CD4-positive, alpha-beta memory T cell (primary cell): ENCODE measurements around the gene STXBP6. TPM values are rescaled to one million over a fixed set of nuclear protein-coding genes. Genes with fewer than 3 reads are reported as not detected.
"Not testable (repeated sequence)": the region's sequence is repeated elsewhere in the genome, so short reads cannot be mapped to it uniquely, and the experiment has no call there.

Experiments
- CTCF ChIA-PET: fragments of 350-600 bp; sonication (Branson Sonifier 250); formaldehyde crosslinking; loops from one replicate; lab custom pipeline; 2021; ENCODE audit warnings: inconsistent platforms; ENCODE audit not compliant: partially characterized antibody; lab: Charles Lee
- POLR2A ChIA-PET: fragments of 350-600 bp; sonication (Branson Sonifier 250); formaldehyde crosslinking; loops from one replicate; lab custom pipeline; 2021; ENCODE audit not compliant: partially characterized antibody; lab: Charles Lee
- DNase-seq, 5 donors: peaks; one replicate each; pipeline versions ENCODE4 v3.0.0 to v3.0.0-alpha.2; 2020 to 2022; ENCODE audit warnings: mixed read lengths in 1 of 5
- H3K27ac ChIP-seq: one replicate; pipeline ENCODE4 v1.7.0; 2013; ENCODE audit warnings: low read depth, low read length
- H3K27me3 ChIP-seq: 2 replicates; pipeline ENCODE4 v1.7.0; 2013; ENCODE audit warnings: mild to moderate bottlenecking, low read length, moderate library complexity; ENCODE audit not compliant: insufficient read depth
- H3K36me3 ChIP-seq: 2 replicates; pipeline ENCODE4 v1.7.0; 2013; ENCODE audit warnings: mild to moderate bottlenecking, low read length, moderate library complexity; ENCODE audit not compliant: insufficient read depth
- H3K4me1 ChIP-seq: 2 replicates; pipeline ENCODE4 v1.7.0; 2013; ENCODE audit warnings: mild to moderate bottlenecking, low read length, moderate library complexity; ENCODE audit not compliant: insufficient read depth
- H3K4me3 ChIP-seq, 2 donors: one replicate each; pipeline ENCODE4 v1.7.0; 2013; ENCODE audit warnings: low read length in 2 of 2, mild to moderate bottlenecking in 1 of 2
- H3K9me3 ChIP-seq, 2 donors: one replicate each; pipeline ENCODE4 v1.7.0; 2013; ENCODE audit warnings: low read length in 2 of 2, control low read depth in 1 of 2; ENCODE audit not compliant: control insufficient read depth in 1 of 2
- H3K27ac Mint-ChIP-seq, 7 donors: one replicate each; pipeline ENCODE4 v1.8.0; 2020 to 2021; ENCODE audit warnings: mixed read lengths in 7 of 7, mild to moderate bottlenecking in 6 of 7, inconsistent platforms in 3 of 7, moderate library complexity in 3 of 7
- H3K27me3 Mint-ChIP-seq, 2 donors: one replicate each; pipeline ENCODE4 v1.8.0; 2020 to 2021; ENCODE audit warnings: mixed read lengths in 2 of 2
- H3K36me3 Mint-ChIP-seq, 2 donors: one replicate each; pipeline ENCODE4 v1.8.0; 2020 to 2021; ENCODE audit warnings: mixed read lengths in 2 of 2, inconsistent platforms in 1 of 2, mild to moderate bottlenecking in 1 of 2
- H3K4me1 Mint-ChIP-seq, 4 donors: one replicate each; pipeline ENCODE4 v1.8.0; 2020 to 2021; ENCODE audit warnings: mixed read lengths in 4 of 4, mild to moderate bottlenecking in 1 of 4
- H3K4me3 Mint-ChIP-seq, 8 donors: one replicate each; pipeline ENCODE4 v1.8.0; 2020 to 2021; ENCODE audit warnings: mixed read lengths in 8 of 8, mild to moderate bottlenecking in 7 of 8, moderate library complexity in 6 of 8, inconsistent platforms in 3 of 8
- H3K9me3 Mint-ChIP-seq, 8 donors: one replicate each; pipeline ENCODE4 v1.8.0; 2020 to 2021; ENCODE audit warnings: mixed read lengths in 8 of 8, mild to moderate bottlenecking in 5 of 8, inconsistent platforms in 3 of 8, moderate library complexity in 1 of 8
- intact Hi-C: fragments of 100-400 bp; cut with micrococcal nuclease; formaldehyde crosslinking; loops from one replicate; pipeline ENCODE4 v1.15.1; 2023
- polyA plus RNA-seq, 2 donors: library from polyadenylated mRNA; unstranded; fragments of 300-500 nt; fragmentation: Illumina TruSeq; gene quantifications; one replicate each; pipeline ENCODE4 v1.2.3, GENCODE V29; 2021
- total RNA-seq, 2 experiments: library from RNA; stranded (reverse); gene quantifications; one replicate each; pipeline ENCODE4 v1.2.3, GENCODE V29; 2021

STXBP6 gene
- total and polyA plus RNA-seq, 4 experiments from 2014 or later = not detected

GRCh38 chr14:24783791-24784190 is 266.2 kb downstream of the STXBP6 start:
- peaks cover 0 to 2% (median 0%) of the 10 kb centered on the region in 8 donors for H3K9me3 Mint-ChIP-seq
- no peaks in the 10 kb centered on the region for H3K4me1 ChIP-seq
- no peaks in the 10 kb centered on the region for H3K36me3 Mint-ChIP-seq
- no peaks in the 10 kb centered on the region for H3K36me3 ChIP-seq
- no peak overlapping the region for H3K4me3 Mint-ChIP-seq
- no peaks in the 10 kb centered on the region for H3K27me3 ChIP-seq
- no peak overlapping the region for H3K27ac ChIP-seq
- H3K27ac Mint-ChIP-seq = no peak overlapping the region
- H3K4me3 ChIP-seq = no peak overlapping the region
- no peaks in the 10 kb centered on the region for H3K4me1 Mint-ChIP-seq
- ChIA-PET POLR2A (no interaction called here), CTCF (no interaction called here)
- DNase-seq = no peak
- intact Hi-C loops = no loop called here
- H3K27me3 Mint-ChIP-seq = peaks cover 0 to 7% of the 10 kb centered on the region in 2 donors
- no peaks in the 10 kb centered on the region for H3K9me3 ChIP-seq

DNA sequence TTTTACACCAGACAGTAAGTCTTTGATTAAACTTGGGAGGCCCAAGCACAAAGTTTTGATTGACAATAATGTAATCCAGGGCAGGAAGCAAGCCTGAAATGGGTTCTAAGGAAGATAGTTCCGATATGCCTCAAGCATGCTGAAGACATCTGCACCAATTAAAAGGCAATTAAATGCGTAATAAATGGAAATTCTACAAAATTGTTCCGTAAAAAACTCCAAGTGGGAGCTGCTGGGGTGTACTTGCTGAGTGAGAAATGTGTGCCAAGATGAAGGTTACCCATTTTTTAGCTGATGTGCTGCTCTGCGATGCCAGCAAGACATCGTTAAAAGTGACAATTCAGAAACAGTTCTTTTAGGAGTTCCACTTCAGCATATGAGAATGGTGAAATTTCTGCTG is 269.7 kb downstream of the STXBP6 start:
- intact Hi-C loops = no loop called here
- H3K4me3 Mint-ChIP-seq = no peak overlapping the region
- no peaks in the 10 kb centered on the region for H3K36me3 Mint-ChIP-seq
- no peak overlapping the region for H3K4me3 ChIP-seq
- H3K27me3 ChIP-seq = no peaks in the 10 kb centered on the region
- no peak overlapping the region for H3K27ac ChIP-seq
- no peak overlapping the region for H3K27ac Mint-ChIP-seq
- ChIA-PET CTCF (interaction anchor here (1.5 kb wide), 1 partner anchor 70 kb away, joined by 3 read pairs; no protein-coding TSS in a partner anchor), POLR2A (no interaction called here)
- no peaks in the 10 kb centered on the region for H3K4me1 Mint-ChIP-seq
- peaks cover 0 to 5% of the 10 kb centered on the region in 2 donors for H3K27me3 Mint-ChIP-seq
- DNase-seq = no peak
- no peaks in the 10 kb centered on the region for H3K4me1 ChIP-seq
- no peaks in the 10 kb centered on the region for H3K9me3 Mint-ChIP-seq
- H3K9me3 ChIP-seq = no peaks in the 10 kb centered on the region
- H3K36me3 ChIP-seq = no peaks in the 10 kb centered on the region

- Mint-ChIP-seq H3K27me3 (peaks cover 5 to 14% of the 10 kb centered on the region in 2 donors), H3K4me3 (no peak overlapping the region), H3K36me3 (no peaks in the 10 kb centered on the region), H3K4me1 (no peaks in the 10 kb centered on the region), H3K9me3 (no peaks in the 10 kb centered on the region), H3K27ac (no peak overlapping the region)
- no peaks in the 10 kb centered on the region for H3K4me1 ChIP-seq
- CTCF ChIA-PET = no interaction called here
- H3K4me3 ChIP-seq = no peak overlapping the region
- no peaks in the 10 kb centered on the region for H3K9me3 ChIP-seq
- POLR2A ChIA-PET = no interaction called here
- DNase-seq = no peak
- no peaks in the 10 kb centered on the region for H3K36me3 ChIP-seq
- H3K27ac ChIP-seq = no peak overlapping the region
- H3K27me3 ChIP-seq = no peaks in the 10 kb centered on the region
- intact Hi-C loops = no loop called here
These were observed 272.3 kb downstream of the STXBP6 start for GRCh38 chr14:24777678-24778077.

GRCh38 chr14:24775950-24776349 is 274.0 kb downstream of the STXBP6 start:
- Mint-ChIP-seq H3K36me3 (no peaks in the 10 kb centered on the region), H3K27ac (no peak overlapping the region), H3K27me3 (peaks cover 13 to 14% of the 10 kb centered on the region in 2 donors), H3K4me1 (no peaks in the 10 kb centered on the region), H3K9me3 (peaks cover 0 to 3% (median 0%) of the 10 kb centered on the region in 8 donors), H3K4me3 (no peak overlapping the region)
- intact Hi-C loops = no loop called here
- ChIA-PET POLR2A (no interaction called here), CTCF (no interaction called here)
- Histone ChIP-seq H3K4me1 (no peaks in the 10 kb centered on the region), H3K9me3 (no peaks in the 10 kb centered on the region), H3K4me3 (no peak overlapping the region), H3K36me3 (no peaks in the 10 kb centered on the region), H3K27me3 (no peaks in the 10 kb centered on the region), H3K27ac (no peak overlapping the region)
- DNase-seq = no peak

- ChIA-PET CTCF (no interaction called here), POLR2A (no interaction called here)
- no peak overlapping the region for H3K4me3 ChIP-seq
- DNase-seq = no peak
- no peaks in the 10 kb centered on the region for H3K4me1 Mint-ChIP-seq
- H3K9me3 Mint-ChIP-seq = peaks cover 0 to 15% (median 3%) of the 10 kb centered on the region in 8 donors
- peaks cover 18 to 21% of the 10 kb centered on the region in 2 donors for H3K27me3 Mint-ChIP-seq
- no peak overlapping the region for H3K27ac ChIP-seq
- H3K36me3 Mint-ChIP-seq = no peaks in the 10 kb centered on the region
- H3K4me1 ChIP-seq = no peaks in the 10 kb centered on the region
- no peak overlapping the region for H3K27ac Mint-ChIP-seq
- intact Hi-C loops = no loop called here
- no peaks in the 10 kb centered on the region for H3K9me3 ChIP-seq
- no peak overlapping the region for H3K4me3 Mint-ChIP-seq
- no peaks in the 10 kb centered on the region for H3K36me3 ChIP-seq
- no peaks in the 10 kb centered on the region for H3K27me3 ChIP-seq
These were observed 275.6 kb downstream of the STXBP6 start for GRCh38 chr14:24774187-24774915.

GRCh38 chr14:24773564-24773963 is 276.4 kb downstream of the STXBP6 start:
- H3K27ac Mint-ChIP-seq, H3K36me3 ChIP-seq, POLR2A ChIA-PET, intact Hi-C loops, H3K9me3 ChIP-seq, DNase-seq, H3K27me3 ChIP-seq, H3K4me3 Mint-ChIP-seq, H3K4me1 ChIP-seq, H3K4me1 Mint-ChIP-seq, H3K4me3 ChIP-seq, H3K27ac ChIP-seq, H3K36me3 Mint-ChIP-seq, CTCF ChIA-PET: not testable (repeated sequence)
- Mint-ChIP-seq H3K9me3 (peaks cover 0 to 15% (median 3%) of the 10 kb centered on the region in 8 donors), H3K27me3 (peaks cover 18 to 26% of the 10 kb centered on the region in 2 donors)

DNA sequence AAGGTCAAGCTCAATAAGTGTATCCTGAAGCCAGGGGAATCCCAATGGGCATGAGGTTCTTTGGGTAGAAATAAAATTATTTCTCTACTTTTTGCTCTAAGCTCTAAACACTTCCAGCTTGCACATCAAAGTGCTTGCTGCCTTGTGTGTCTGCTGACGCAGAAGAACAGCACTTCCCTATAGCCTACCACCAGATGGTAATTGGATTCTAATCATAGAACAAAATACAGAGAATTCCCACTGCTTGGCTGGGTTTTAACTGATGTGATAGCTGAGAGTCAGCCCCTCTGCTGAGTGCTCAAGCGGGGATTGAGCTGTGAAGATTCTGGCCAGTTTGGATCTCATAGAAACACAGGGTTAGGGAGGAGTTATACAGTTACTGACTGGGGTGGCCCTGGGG is 283.5 kb downstream of the STXBP6 start:
- Histone ChIP-seq H3K4me3 (no peak overlapping the region), H3K27me3 (no peaks in the 10 kb centered on the region), H3K9me3 (no peaks in the 10 kb centered on the region), H3K4me1 (no peaks in the 10 kb centered on the region), H3K27ac (no peak overlapping the region), H3K36me3 (no peaks in the 10 kb centered on the region)
- peaks cover 19 to 45% of the 10 kb centered on the region in 2 donors for H3K27me3 Mint-ChIP-seq
- ChIA-PET CTCF (interaction anchor here (0.7 kb wide), 1 partner anchor 56 kb away, joined by 4 read pairs; no protein-coding TSS in a partner anchor), POLR2A (interaction anchor here (0.6 kb wide), 1 partner anchor 56 kb away, joined by 3 read pairs; no protein-coding TSS in a partner anchor)
- intact Hi-C loops = no loop called here
- peaks cover 2 to 20% (median 14%) of the 10 kb centered on the region in 8 donors for H3K9me3 Mint-ChIP-seq
- DNase-seq = no peak
- no peak overlapping the region for H3K4me3 Mint-ChIP-seq
- H3K4me1 Mint-ChIP-seq = no peaks in the 10 kb centered on the region
- H3K27ac Mint-ChIP-seq = no peak overlapping the region
- H3K36me3 Mint-ChIP-seq = no peaks in the 10 kb centered on the region
